ENCODE results near the gene SPARCL1.

The SPARCL1 gene

DNA sequence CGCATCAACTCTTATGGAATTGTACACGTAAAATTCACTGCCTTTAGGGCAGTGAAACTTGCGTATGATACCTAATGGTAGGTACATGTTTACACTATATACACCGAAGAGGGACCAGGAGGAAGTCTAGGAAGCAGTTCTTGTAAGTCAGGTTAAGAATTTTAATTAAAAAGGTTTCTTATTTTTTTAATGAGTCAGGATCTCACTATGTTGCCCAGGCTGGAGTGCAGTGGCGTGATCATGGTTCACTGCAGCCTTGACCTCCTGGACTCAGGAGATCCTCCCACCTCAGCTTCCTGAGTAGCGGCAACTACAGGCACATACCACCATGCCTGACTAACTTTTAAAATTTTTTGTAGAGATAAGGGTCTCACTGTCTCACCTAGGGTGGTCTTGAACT, 100.2 kb downstream of the SPARCL1 start:
- peaks cover 2% of the 10 kb centered on the region; the same call in 1 of the 2 replicates for H4K20me1 ChIP-seq (ENCODE audit: control insufficient read depth, insufficient read depth, low read depth, low read length)
- H3K4me3 ChIP-seq (ENCODE audit: low read length): no peak overlapping the region
- no peaks in the 10 kb centered on the region for H3K9me3 ChIP-seq (ENCODE audit: control insufficient read depth, insufficient read depth, low read length)
- no peaks in the 10 kb centered on the region for H3K9me2 ChIP-seq (replicated peaks; ENCODE audit: control insufficient read depth, low read length)
- H3K36me3 ChIP-seq (ENCODE audit: control insufficient read depth, low read length): no peaks in the 10 kb centered on the region
- H3F3A ChIP-seq (ENCODE audit: control insufficient read depth, insufficient read depth): no peaks in the 10 kb centered on the region
- no peak overlapping the region for H3K27ac ChIP-seq (ENCODE audit: low read depth, low read length)
- H3K4me1 ChIP-seq (ENCODE audit: control insufficient read depth, low read length): peaks cover 11% of the 10 kb centered on the region
- H3K4me2 ChIP-seq (ENCODE audit: low read length): no peak overlapping the region
- no peaks in the 10 kb centered on the region for H3K27me3 ChIP-seq (ENCODE audit: control insufficient read depth, low read length)
- TF ChIP-seq, protein P1, sequence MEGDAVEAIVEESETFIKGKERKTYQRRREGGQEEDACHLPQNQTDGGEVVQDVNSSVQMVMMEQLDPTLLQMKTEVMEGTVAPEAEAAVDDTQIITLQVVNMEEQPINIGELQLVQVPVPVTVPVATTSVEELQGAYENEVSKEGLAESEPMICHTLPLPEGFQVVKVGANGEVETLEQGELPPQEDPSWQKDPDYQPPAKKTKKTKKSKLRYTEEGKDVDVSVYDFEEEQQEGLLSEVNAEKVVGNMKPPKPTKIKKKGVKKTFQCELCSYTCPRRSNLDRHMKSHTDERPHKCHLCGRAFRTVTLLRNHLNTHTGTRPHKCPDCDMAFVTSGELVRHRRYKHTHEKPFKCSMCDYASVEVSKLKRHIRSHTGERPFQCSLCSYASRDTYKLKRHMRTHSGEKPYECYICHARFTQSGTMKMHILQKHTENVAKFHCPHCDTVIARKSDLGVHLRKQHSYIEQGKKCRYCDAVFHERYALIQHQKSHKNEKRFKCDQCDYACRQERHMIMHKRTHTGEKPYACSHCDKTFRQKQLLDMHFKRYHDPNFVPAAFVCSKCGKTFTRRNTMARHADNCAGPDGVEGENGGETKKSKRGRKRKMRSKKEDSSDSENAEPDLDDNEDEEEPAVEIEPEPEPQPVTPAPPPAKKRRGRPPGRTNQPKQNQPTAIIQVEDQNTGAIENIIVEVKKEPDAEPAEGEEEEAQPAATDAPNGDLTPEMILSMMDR (IDR thresholded peaks at IDR 0.05; ENCODE audit: low read depth, low read length, poor library complexity, severe bottlenecking): no peak
- TF ChIP-seq EZH2phosphoT487 (IDR thresholded peaks at IDR 0.05; ENCODE audit: borderline replicate concordance, low read length): no peak
- peaks cover 97% of the 10 kb centered on the region for H3K79me2 ChIP-seq (ENCODE audit: control insufficient read depth, low read length)

DNA sequence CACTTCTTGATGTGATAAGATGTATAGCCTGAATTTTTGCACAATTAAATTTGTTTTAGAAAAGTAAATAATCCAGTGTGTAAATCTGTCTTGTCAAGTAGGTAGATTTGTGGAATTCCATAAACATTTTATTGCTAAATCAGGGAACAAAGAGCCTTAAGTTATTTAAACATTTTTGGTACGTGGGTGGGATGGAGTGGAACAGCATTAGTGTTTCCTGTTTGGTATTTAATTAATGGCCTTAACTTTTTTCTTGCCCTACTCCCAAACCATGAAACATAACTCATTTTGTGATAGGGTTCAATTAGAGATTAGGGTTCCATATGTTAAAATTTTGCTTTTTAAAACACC, 101.7 kb downstream of the SPARCL1 start:
- H3K9me2 ChIP-seq (replicated peaks; ENCODE audit: control insufficient read depth, low read length): no peaks in the 10 kb centered on the region
- no peak overlapping the region for H3K4me3 ChIP-seq (ENCODE audit: low read length)
- H3K4me2 ChIP-seq (ENCODE audit: low read length): no peak overlapping the region
- peaks cover 98% of the 10 kb centered on the region for H3K79me2 ChIP-seq (ENCODE audit: control insufficient read depth, low read length)
- H3K4me1 ChIP-seq (ENCODE audit: control insufficient read depth, low read length): peaks cover 16% of the 10 kb centered on the region
- H3K27ac ChIP-seq (ENCODE audit: low read depth, low read length): no peak overlapping the region
- no peaks in the 10 kb centered on the region for H3K36me3 ChIP-seq (ENCODE audit: control insufficient read depth, low read length)
- TF ChIP-seq EZH2phosphoT487 (IDR thresholded peaks at IDR 0.05; ENCODE audit: borderline replicate concordance, low read length): no peak
- TF ChIP-seq, protein P1 (IDR thresholded peaks at IDR 0.05; ENCODE audit: low read depth, low read length, poor library complexity, severe bottlenecking): no peak
- H3K27me3 ChIP-seq (ENCODE audit: control insufficient read depth, low read length): no peaks in the 10 kb centered on the region
- no peaks in the 10 kb centered on the region for H3F3A ChIP-seq (ENCODE audit: control insufficient read depth, insufficient read depth)
- H3K9me3 ChIP-seq (ENCODE audit: control insufficient read depth, insufficient read depth, low read length): no peaks in the 10 kb centered on the region
- H4K20me1 ChIP-seq (ENCODE audit: control insufficient read depth, insufficient read depth, low read depth, low read length): peaks cover 2% of the 10 kb centered on the region; the same call in 1 of the 2 replicates

DNA sequence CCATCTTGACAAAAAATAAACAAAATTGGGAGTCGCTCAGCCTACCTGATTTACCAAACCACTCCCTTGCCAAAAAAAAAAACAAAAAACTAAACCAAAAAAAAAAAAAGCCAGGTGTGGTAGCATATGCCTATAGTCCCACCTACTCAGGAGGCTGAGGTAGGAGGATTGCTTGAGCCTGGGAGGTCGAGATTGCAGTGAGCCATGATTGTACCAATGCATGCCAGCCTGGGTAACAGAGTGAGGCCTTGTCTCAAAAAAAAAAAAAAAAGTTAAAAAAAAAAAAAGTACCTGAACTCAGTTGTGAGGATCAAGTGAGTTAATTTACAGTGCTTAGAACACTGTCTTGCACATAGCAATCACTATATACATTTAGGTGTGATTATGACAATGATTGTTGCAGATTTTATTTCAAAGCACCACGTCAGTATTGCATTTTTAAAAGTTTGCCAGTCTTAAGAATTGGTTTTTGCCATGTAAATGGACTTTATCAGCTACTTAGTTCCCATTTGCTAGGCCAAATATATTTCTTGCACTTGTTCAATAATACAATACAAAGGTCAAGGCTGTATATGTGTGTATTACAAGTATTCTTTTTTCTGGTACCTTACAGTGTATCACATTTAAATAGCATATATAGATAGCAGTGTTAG, 102.2 kb downstream of the SPARCL1 start:
- Histone ChIP-seq H3K4me3 (ENCODE audit: low read length) (no peak overlapping the region), H3K36me3 (ENCODE audit: control insufficient read depth, low read length) (no peaks in the 10 kb centered on the region), H3K79me2 (ENCODE audit: control insufficient read depth, low read length) (peaks cover 96% of the 10 kb centered on the region), H3F3A (ENCODE audit: control insufficient read depth, insufficient read depth) (no peaks in the 10 kb centered on the region), H3K9me2 (replicated peaks; ENCODE audit: control insufficient read depth, low read length) (no peaks in the 10 kb centered on the region), H3K27me3 (ENCODE audit: control insufficient read depth, low read length) (no peaks in the 10 kb centered on the region), H4K20me1 (ENCODE audit: control insufficient read depth, insufficient read depth, low read depth, low read length) (peaks cover 2% of the 10 kb centered on the region; the same call in 1 of the 2 replicates), H3K27ac (ENCODE audit: low read depth, low read length) (no peak overlapping the region), H3K4me1 (ENCODE audit: control insufficient read depth, low read length) (peaks cover 16% of the 10 kb centered on the region), H3K4me2 (ENCODE audit: low read length) (no peak overlapping the region), H3K9me3 (ENCODE audit: control insufficient read depth, insufficient read depth, low read length) (no peaks in the 10 kb centered on the region)
- TF ChIP-seq, protein P1 (IDR thresholded peaks at IDR 0.05; ENCODE audit: low read depth, low read length, poor library complexity, severe bottlenecking): no peak
- TF ChIP-seq EZH2phosphoT487 (IDR thresholded peaks at IDR 0.05; ENCODE audit: borderline replicate concordance, low read length): no peak

All from DOHH2 (cell line).